CD4-positive, alpha-beta T cell treated with Interferon gamma for 1 hour (primary cell): ENCODE data around the gene ADGRL2.
"Not testable (repeated sequence)": the region's sequence is repeated elsewhere in the genome, so short reads cannot be mapped to it uniquely, and the experiment has no call there.

ENCODE experiments used
- DNase-seq: peaks from one replicate; pipeline ENCODE4 v3.0.0-alpha.2; 2020

The ADGRL2 gene

DNA sequence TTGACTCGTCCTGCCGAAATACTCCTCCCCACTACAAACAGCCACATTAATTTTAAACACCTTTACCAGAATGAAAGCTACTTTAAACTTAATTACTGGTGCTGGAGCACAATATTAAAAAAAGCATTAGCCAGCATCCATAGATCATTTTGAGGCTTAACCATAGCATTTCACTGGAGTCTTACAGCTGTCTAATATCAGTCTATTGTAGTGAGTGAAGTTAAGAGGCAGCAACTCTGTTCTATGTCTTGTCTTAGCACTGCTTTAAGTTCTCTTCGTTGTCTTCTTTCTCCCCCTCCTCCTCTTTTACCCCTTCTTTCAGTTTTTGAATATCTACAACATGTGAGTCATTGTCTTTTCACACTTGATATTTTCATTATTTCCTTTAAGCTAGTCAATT, 49.3 kb downstream of the ADGRL2 start:
- no peak for DNase-seq

- DNase-seq: no peak
These were observed 49.8 kb downstream of the ADGRL2 start for GRCh38 chr1:81850495-81850894.

- no peak for DNase-seq
These were observed 50.5 kb downstream of the ADGRL2 start for GRCh38 chr1:81851217-81851616.

DNA sequence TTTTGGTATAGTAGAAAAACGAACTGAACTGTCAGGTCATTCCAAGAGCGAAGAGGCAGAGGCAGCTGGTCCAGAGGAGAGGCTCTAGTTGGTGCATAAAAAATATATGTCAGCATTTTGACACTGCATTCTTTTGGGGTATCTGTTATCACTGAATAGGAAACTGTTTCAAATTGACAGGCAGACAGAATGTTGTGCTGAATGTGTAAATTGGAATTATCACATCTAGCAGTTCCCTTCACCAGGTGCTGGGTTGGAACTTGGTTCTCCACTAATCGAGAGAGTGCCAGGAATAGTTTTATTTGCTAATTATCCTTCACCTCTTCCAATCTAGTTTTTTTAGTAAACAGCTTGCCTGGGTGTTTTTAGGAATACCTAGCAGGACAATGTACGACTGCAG, 52.2 kb downstream of the ADGRL2 start:
- DNase-seq: no peak

- DNase-seq: no peak
These were observed 66.5 kb downstream of the ADGRL2 start for GRCh38 chr1:81867235-81867634.

DNA sequence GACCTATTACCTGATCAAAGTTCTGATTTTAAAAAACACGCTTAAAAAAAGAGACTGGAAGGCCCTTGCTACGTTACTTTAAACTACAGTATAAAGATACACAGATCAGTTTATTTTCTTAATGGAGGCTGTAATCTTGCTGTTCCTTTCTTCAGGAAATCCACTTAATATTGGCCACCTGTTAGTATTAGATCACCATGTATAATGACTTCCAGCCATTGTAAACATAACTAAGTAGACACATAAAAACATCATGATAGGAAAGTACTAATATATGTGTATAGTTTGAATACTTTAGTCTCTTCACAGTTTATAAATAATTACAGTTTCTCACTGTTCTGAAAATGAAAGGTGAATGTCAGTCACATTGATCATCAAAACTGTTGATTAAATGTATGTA, 68.6 kb downstream of the ADGRL2 start:
- DNase-seq: no peak

GRCh38 chr1:81871091-81871490, 70.4 kb downstream of the ADGRL2 start:
- not testable (repeated sequence) for DNase-seq

GRCh38 chr1:81873946-81874345, 73.2 kb downstream of the ADGRL2 start:
- DNase-seq: no peak

GRCh38 chr1:81874461-81874860, 73.7 kb downstream of the ADGRL2 start:
- DNase-seq: no peak

DNA sequence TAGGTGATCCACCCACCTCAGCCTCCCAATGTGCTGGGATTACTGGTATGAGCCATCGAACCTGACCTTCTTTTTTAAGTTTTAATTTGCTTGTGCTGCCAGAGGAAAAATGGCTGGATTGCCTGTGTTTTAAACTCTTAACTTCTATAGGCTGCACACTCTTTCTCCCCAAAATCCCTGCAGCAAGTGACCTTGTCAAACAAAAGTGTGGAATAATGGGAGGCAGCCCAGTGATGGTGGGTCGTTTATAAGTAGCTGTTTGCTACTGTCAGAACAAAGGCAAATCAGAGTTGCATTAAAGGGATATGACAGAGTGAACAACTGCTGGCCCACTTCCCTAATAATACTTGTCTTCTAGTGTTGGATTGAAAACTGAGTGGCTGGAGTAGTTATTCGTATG, 74.2 kb downstream of the ADGRL2 start:
- DNase-seq: no peak

DNA sequence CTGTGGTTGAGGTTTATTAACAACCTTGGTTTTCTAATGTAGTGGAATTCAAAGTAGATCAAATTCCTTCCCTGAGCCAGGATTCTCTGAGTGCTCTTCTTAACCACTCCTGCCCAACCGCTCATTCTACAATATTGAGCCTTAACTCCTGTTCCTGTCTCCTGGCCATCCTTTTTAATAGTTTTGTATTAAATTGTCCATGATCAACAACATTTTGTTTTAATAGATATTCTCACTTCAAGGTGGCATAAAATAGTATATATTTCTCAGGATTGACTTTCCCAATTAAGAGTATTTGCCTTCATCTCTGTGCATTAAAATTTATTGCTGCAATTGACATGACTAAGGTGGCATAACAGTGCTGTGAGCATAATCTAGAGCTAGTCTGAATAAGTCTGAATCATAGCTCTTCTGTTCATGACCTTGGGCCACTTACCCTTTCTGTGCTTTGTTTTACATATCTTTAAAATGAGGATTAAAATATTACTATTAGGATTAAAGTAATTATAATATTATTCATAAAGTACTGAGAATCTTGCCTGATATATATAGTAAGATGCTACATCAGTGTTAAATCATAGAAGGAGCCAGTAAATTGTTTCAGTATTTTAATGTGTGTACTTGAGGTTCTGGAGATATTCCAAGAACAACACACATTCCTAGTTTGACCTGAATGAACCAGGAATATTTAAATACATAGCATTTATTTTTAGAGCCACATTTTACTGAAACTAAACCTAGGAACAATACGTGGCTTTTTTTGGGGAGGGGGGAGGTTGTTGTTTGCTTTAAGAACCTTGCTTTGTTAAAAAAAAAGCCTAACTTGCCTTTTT, 76.4 kb downstream of the ADGRL2 start:
- no peak for DNase-seq

DNA sequence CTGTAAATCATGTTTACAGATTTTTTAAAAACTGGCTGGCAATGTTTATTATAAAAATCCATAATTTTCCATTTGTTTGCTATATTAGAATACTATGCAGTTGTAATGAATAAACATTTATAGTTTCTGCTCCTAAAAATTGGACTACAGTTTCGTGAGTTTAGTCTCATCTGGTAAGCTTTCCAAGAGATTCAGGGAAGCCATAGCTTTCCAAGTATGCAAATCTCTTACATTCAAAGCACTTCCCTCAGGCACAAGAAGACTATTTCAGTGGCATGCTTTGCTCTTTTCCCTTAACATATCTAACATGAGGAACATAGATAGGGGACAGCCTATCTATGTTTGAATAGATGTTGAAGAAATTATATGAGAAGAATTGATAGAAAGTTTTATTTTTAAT, 77.2 kb downstream of the ADGRL2 start:
- DNase-seq: no peak

- no peak for DNase-seq
These were observed 77.8 kb downstream of the ADGRL2 start for GRCh38 chr1:81878538-81878937.

- no peak for DNase-seq
These were observed 80.0 kb downstream of the ADGRL2 start for GRCh38 chr1:81880781-81881180.

- DNase-seq: no peak
These were observed 84.6 kb downstream of the ADGRL2 start for GRCh38 chr1:81885291-81885690.

GRCh38 chr1:81886292-81886691, 85.6 kb downstream of the ADGRL2 start:
- not testable (repeated sequence) for DNase-seq

DNA sequence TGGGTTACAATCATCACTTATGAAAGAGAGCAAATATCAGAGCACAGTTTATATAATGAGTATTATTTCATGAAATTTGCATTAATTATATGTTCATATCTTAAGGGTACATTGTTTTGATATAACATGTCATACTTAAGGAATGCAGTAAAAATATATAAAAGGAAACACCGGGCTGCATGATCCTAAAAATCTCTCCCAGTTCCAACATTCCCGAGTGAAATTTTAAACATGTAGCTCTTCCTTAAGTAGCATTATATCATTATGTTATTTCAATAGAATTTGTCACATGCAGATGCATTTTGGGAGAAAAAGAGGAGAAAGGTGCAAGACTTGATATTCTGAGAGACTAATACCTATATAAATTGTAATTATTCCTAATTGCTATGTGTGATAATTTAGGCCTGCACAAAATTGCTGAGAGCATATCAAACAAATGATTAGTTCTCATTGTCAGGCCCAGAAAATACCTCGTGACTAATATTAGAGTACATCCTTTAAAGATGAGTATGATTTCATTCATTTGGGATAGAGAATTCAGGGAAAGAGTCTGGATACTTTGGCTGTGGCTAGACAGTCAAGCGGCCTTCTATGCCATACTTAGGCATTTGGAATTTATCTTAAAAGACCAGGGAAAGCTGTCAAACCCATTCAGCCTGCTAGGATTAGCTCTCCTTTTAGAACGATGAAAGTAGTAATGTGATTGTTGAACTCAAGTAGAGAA, 86.8 kb downstream of the ADGRL2 start:
- no peak for DNase-seq

DNA sequence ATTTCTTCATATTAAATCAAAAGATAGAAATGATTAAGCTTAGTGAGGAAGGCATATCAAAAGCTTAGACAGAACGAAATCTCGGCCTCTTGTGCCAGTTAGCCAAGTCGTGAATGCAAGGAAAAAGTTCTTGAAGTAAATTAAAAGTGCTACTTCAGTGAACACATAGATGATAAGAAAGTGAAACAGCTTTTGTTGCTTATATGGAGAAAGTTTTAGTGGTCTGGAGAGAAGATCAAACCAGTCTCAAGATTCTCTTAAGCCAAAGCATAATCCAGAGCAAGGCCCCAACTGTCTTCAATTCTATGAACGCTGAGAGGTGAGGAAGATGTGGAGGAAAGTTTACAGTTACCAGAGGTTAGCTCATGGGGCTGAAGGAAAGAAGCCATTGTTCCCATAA, 88.4 kb downstream of the ADGRL2 start:
- no peak for DNase-seq

GRCh38 chr1:81894867-81895266, 94.1 kb downstream of the ADGRL2 start:
- DNase-seq: no peak

DNA sequence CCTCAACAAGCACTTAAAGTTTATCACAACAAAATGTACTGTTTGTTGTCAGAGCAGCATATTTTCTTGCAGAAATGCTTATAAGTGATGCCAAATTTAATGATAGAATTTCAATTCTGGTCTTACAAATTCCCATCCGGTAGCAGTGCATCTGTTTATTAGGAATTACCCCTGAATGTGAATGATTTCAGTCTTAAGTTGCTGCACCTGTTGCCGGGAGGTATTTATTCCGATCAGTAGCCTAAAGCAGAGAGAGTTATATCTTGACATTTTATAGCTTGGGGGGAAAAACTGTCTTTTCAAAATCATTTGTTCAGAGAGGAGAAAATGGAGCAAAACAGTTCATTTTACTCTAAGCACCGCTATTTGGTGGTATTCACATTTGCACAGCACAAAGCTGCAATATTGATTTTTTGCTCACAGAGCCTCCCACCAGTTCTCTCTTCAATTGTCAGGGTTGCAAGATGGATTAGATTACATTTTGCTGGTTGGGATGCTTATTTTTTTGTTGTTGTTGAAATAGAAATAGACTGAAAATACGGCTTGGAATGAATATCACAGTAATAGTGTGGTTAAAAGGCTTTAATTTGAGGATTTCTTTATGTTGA, 98.6 kb downstream of the ADGRL2 start:
- no peak for DNase-seq

GRCh38 chr1:81907575-81907974, 106.8 kb downstream of the ADGRL2 start:
- no peak for DNase-seq

GRCh38 chr1:81912383-81912782, 111.6 kb downstream of the ADGRL2 start:
- DNase-seq: no peak

DNA sequence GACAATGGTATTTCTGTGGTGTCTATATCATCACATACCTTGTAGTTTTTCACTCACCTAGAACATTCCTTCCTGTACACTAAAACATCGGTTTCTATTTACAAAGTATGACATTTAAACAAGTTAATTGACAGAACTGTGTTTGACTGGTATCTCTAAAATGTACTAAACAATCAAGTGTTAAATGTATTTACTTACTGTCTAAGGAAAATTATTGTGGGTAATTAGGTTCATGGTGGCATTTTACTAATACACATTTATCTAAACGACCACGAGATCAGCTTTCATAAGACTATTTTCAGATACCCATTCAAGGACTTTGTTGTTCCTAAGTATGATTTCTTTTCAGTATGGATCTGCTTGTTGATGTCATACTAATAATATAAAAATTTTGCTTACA, 115.2 kb downstream of the ADGRL2 start:
- no peak for DNase-seq

DNA sequence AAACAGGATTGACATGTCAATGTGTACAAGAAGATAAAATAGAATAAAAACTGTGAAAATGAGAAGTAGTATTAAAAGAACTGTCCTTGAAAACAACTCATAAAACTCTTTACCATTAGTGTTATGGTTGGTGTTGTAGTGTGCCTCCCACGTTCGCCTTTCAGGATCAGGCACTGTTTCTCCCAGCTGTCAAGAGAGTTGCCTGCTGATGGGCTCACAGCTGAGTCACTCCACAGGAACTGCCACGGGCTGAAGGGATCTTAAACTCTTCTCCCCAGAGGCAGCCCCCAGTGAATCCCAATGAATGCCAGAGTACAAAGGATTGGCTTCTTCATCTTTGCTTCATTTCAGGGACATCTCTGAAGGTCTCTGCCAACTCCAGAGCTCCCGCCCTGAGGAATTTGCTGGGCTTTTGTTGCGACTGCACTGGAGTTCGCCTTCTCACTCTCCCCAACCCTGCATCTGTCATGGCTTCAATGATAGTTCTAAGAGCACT, 119.6 kb downstream of the ADGRL2 start:
- DNase-seq: no peak
